Liver (tissue), 9 donors: ENCODE measurements around the gene PUS7L. TPM values are rescaled to one million over a fixed set of nuclear protein-coding genes. Genes with fewer than 3 reads are reported as not detected.

Experiments used
- DNase-seq: peaks from one replicate; pipeline ENCODE4 v3.0.0-alpha.2; 2017; ENCODE audit warnings: low spot score
- H3K27ac ChIP-seq, 2 donors: one replicate each; pipeline ENCODE4 v1.7.0; 2013; ENCODE audit warnings: inconsistent platforms in 2 of 2, low read length in 2 of 2, control low read depth in 1 of 2, low read depth in 1 of 2, mild to moderate bottlenecking in 1 of 2
- H3K27me3 ChIP-seq, 4 donors: one replicate each; pipeline versions ENCODE4 v1.6.1 to v1.7.0; 2013; ENCODE audit warnings: low read length in 3 of 4, inconsistent platforms in 1 of 4, mild to moderate bottlenecking in 1 of 4, moderate library complexity in 1 of 4; ENCODE audit not compliant: control insufficient read depth in 4 of 4, insufficient read depth in 4 of 4
- H3K36me3 ChIP-seq, 4 donors: one replicate each; pipeline versions ENCODE4 v1.6.1 to v1.7.0; 2013; ENCODE audit warnings: low read length in 3 of 4, mild to moderate bottlenecking in 3 of 4, low read depth in 1 of 4, moderate library complexity in 1 of 4; ENCODE audit not compliant: control insufficient read depth in 4 of 4, insufficient read depth in 3 of 4
- H3K4me1 ChIP-seq, 4 donors: one replicate each; pipeline versions ENCODE4 v1.6.1 to v1.7.0; 2013; ENCODE audit warnings: low read length in 3 of 4, mild to moderate bottlenecking in 3 of 4, moderate library complexity in 1 of 4; ENCODE audit not compliant: control insufficient read depth in 4 of 4, insufficient read depth in 4 of 4
- H3K4me3 ChIP-seq, 3 donors: one replicate each; pipeline versions ENCODE4 v1.6.1 to v1.7.0; 2013; ENCODE audit warnings: low read length in 3 of 3, control low read depth in 1 of 3, low read depth in 1 of 3, mild to moderate bottlenecking in 1 of 3
- H3K9ac ChIP-seq, 2 donors: one replicate each; pipeline ENCODE4 v1.7.0; 2013; ENCODE audit warnings: low read length in 2 of 2, mild to moderate bottlenecking in 2 of 2, moderate library complexity in 2 of 2, control low read depth in 1 of 2, low read depth in 1 of 2
- H3K9me3 ChIP-seq, 4 donors: one replicate each; pipeline versions ENCODE4 v1.6.1 to v1.7.0; 2013; ENCODE audit warnings: low read length in 3 of 4; ENCODE audit not compliant: control insufficient read depth in 4 of 4
- ATF3 ChIP-seq: IDR thresholded peaks from 2 replicates; pipeline ENCODE4 v1.6.1; 2016; ENCODE audit warnings: antibody characterized with exemption
- CTCF ChIP-seq: fragments of 150-350 bp; IDR thresholded peaks from 2 replicates; pipeline ENCODE4 v1.5.1; 2017; ENCODE audit warnings: improper control_type of control experiment, low read depth, low read length; ENCODE audit not compliant: missing input control
- FOXA1 ChIP-seq: IDR thresholded peaks from 2 replicates; pipeline ENCODE4 v1.6.1; 2016; ENCODE audit warnings: antibody characterized with exemption
- FOXA2 ChIP-seq: IDR thresholded peaks from 2 replicates; pipeline ENCODE4 v1.6.1; 2016; ENCODE audit warnings: antibody characterized with exemption
- HNF4A ChIP-seq, 2 donors: conservative IDR thresholded peaks; 2 replicates each; pipeline ENCODE4 v1.6.1; 2016; ENCODE audit warnings: antibody characterized with exemption in 2 of 2, mild to moderate bottlenecking in 2 of 2
- HNF4G ChIP-seq: IDR thresholded peaks from 2 replicates; pipeline ENCODE4 v1.6.1; 2016; ENCODE audit warnings: antibody characterized with exemption
- JUND ChIP-seq, 2 donors: IDR thresholded peaks; 2 replicates each; pipeline ENCODE4 v1.6.1; 2016; ENCODE audit warnings: antibody characterized with exemption in 2 of 2
- MAX ChIP-seq: IDR thresholded peaks from 2 replicates; pipeline ENCODE4 v1.6.1; 2016; ENCODE audit warnings: antibody characterized with exemption
- REST ChIP-seq: IDR thresholded peaks from 2 replicates; pipeline ENCODE4 v1.6.1; 2016; ENCODE audit warnings: antibody characterized with exemption, mild to moderate bottlenecking
- RXRA ChIP-seq, 2 donors: IDR thresholded peaks; 2 replicates each; pipeline ENCODE4 v1.6.1; 2017 to 2018; ENCODE audit warnings: antibody characterized with exemption in 2 of 2, mild to moderate bottlenecking in 1 of 2
- SP1 ChIP-seq: IDR thresholded peaks from 2 replicates; pipeline ENCODE4 v1.6.1; 2018; ENCODE audit warnings: antibody characterized with exemption, mild to moderate bottlenecking
- TAF1 ChIP-seq: conservative IDR thresholded peaks from 2 replicates; pipeline ENCODE4 v1.6.1; 2016; ENCODE audit warnings: antibody characterized with exemption, mild to moderate bottlenecking
- ZBTB33 ChIP-seq: IDR thresholded peaks from 2 replicates; pipeline ENCODE4 v1.6.1; 2016; ENCODE audit warnings: antibody characterized with exemption
- WGBS: extraction: QIAGEN DNeasy Blood & Tissue Kit; methylation state at CpG from one replicate; pipeline ENCODE4 v1.1.7; 2013; 5-methylcytosine and 5-hydroxymethylcytosine counted together
- polyA plus RNA-seq, 2 donors: library from polyadenylated mRNA; stranded (reverse) in 1 of 2; unstranded in 1 of 2; fragments of 200-250 nt in 1 of 2; fragments of >200 nt in 1 of 2; fragmentation: Nextera tagmentation in 1 of 2; extraction: Ambion mirVana in 1 of 2; gene quantifications; one replicate each; pipeline versions ENCODE4 v1.2.1 to v1.2.3, GENCODE V29; 2013 to 2015
- total RNA-seq, 2 donors: library from RNA; depleted of rRNA; stranded (reverse); fragments of >200 nt; gene quantifications; one replicate each; pipeline ENCODE4 v1.2.3, GENCODE V29; 2014
- donor health status: healthy.
- donor health status: healthy.
- donor health status: healthy.
- donor health status: healthy.
- donor health status: healthy.

PUS7L gene
- total and polyA plus RNA-seq, 4 donors = 1.7 to 9.2 (median 7.2) TPM

GRCh38 chr12:43696154-43696553, 62.4 kb downstream of the PUS7L start:
- no peaks in the 10 kb centered on the region for H3K36me3 ChIP-seq
- H3K9me3 ChIP-seq = no peaks in the 10 kb centered on the region
- no peak for DNase-seq
- no peak overlapping the region for H3K4me3 ChIP-seq
- WGBS = 37% methylated on average over 3 of the region's 3 CpGs
- H3K27me3 ChIP-seq = peaks cover 0 to 7% (median 0%) of the 10 kb centered on the region in 4 donors
- TF ChIP-seq FOXA1 (no peak), HNF4G (no peak), REST (no peak), TAF1 (no peak), ATF3 (no peak), RXRA (IDR thresholded peaks at IDR 0.05) (no peak), HNF4A (conservative IDR thresholded peaks at IDR 0.05) (no peak), SP1 (no peak), ZBTB33 (no peak), FOXA2 (no peak)
- no peaks in the 10 kb centered on the region for H3K4me1 ChIP-seq
- H3K27ac ChIP-seq = no peak overlapping the region
- no peak overlapping the region for H3K9ac ChIP-seq

- no peaks in the 10 kb centered on the region for H3K4me1 ChIP-seq
- H3K36me3 ChIP-seq = no peaks in the 10 kb centered on the region
- TF ChIP-seq MAX (no peak), HNF4A (conservative IDR thresholded peaks at IDR 0.05) (no peak), JUND (IDR thresholded peaks at IDR 0.05) (no peak), CTCF (no peak), HNF4G (no peak), ZBTB33 (no peak), TAF1 (no peak), FOXA2 (no peak), SP1 (no peak)
- no peak for DNase-seq
- H3K27ac ChIP-seq = no peak overlapping the region
- H3K4me3 ChIP-seq = no peak overlapping the region
- 47% methylated on average over 1 of the region's 1 CpG for WGBS
- no peak overlapping the region for H3K9ac ChIP-seq
- peaks cover 0 to 7% (median 0%) of the 10 kb centered on the region in 4 donors for H3K27me3 ChIP-seq
- H3K9me3 ChIP-seq = no peaks in the 10 kb centered on the region
These were observed 63.7 kb downstream of the PUS7L start for GRCh38 chr12:43694879-43695278.
